T-helper 2 cell treated with Interferon-gamma antibody and Interleukin-4, amounts not matched to agents 5 μg/mL and 100 μg/mL, for 36 hours (primary cell): ENCODE measurements around the gene DENND2D.

Source experiments
- DNase-seq: peaks from one replicate; pipeline ENCODE4 v3.0.0; 2021; ENCODE audit warnings: low spot score
- H3K27ac Mint-ChIP-seq: one replicate; pipeline ENCODE4 v1.8.0; 2021; ENCODE audit warnings: mild to moderate bottlenecking, mixed read lengths
- H3K27me3 Mint-ChIP-seq: one replicate; pipeline ENCODE4 v1.8.0; 2021; ENCODE audit warnings: low read depth, mixed read lengths
- H3K36me3 Mint-ChIP-seq: one replicate; pipeline ENCODE4 v1.8.0; 2021; ENCODE audit warnings: low read depth, mixed read lengths
- H3K4me1 Mint-ChIP-seq: one replicate; pipeline ENCODE4 v1.8.0; 2021; ENCODE audit warnings: low read depth, mixed read lengths
- H3K4me3 Mint-ChIP-seq: one replicate; pipeline ENCODE4 v1.8.0; 2022; ENCODE audit warnings: mild to moderate bottlenecking, moderate library complexity, mixed read lengths
- H3K9me3 Mint-ChIP-seq: one replicate; pipeline ENCODE4 v1.8.0; 2021; ENCODE audit warnings: mixed read lengths

DENND2D gene

DNA sequence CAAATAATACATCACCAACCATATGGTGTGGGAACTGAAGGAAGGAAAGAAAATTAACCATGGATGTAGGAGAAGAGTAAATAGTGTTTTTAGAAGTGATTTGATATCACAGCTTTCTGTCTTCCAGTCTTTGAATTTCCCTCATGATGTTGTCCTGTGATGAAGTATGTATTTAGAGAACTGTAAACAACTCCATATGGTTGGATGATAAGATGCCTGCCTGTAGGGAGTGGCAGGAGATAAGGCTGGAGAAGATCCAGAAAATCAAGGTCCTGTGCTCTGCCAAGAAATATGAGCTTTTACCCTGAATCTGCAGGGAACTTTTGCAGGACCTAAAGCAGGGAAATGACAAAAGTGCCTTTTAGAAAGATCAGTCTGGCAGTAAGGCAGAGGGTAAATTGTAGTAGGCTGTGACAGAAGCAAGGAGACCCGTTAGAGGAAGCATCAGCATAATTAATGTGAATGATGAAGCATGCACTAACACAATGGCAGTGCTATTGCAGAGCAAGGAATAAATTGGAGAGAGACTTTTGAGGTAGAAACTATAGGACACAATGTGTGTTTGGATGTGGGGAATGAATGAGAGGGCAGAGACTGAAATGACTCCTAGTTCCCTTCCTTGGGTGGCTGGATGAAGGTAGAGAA lies 38.5 kb downstream of the DENND2D start:
- no peaks in the 10 kb centered on the region for H3K9me3 Mint-ChIP-seq
- H3K4me3 Mint-ChIP-seq: no peak overlapping the region
- H3K36me3 Mint-ChIP-seq: peaks cover 18% of the 10 kb centered on the region
- DNase-seq: no peak
- peaks cover 2% of the 10 kb centered on the region for H3K4me1 Mint-ChIP-seq
- H3K27ac Mint-ChIP-seq: no peak overlapping the region
- H3K27me3 Mint-ChIP-seq: no peaks in the 10 kb centered on the region

DNA sequence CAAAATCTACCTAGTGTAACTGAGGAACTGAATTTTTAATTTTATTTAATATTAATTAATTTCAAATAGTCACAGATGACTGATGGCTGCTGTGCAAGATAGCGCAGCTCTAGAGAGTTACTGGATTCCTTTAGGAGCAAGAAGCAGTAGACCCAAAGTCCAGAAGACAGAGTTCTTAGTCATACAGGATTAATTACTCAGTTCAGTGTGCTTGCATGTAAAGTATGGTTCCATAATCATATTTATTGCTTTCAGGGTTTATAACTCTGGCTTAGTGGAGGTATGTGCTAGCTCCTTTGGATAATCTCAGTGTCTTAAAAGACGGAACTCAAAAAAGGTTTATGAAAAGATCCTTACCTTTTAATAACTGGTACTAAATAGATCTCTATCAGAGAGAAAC lies 43.0 kb downstream of the DENND2D start:
- no peaks in the 10 kb centered on the region for H3K9me3 Mint-ChIP-seq
- no peaks in the 10 kb centered on the region for H3K27me3 Mint-ChIP-seq
- no peak for DNase-seq
- peaks cover 26% of the 10 kb centered on the region for H3K4me1 Mint-ChIP-seq
- H3K4me3 Mint-ChIP-seq: no peak overlapping the region
- no peak overlapping the region for H3K27ac Mint-ChIP-seq
- H3K36me3 Mint-ChIP-seq: peaks cover 51% of the 10 kb centered on the region

DNA sequence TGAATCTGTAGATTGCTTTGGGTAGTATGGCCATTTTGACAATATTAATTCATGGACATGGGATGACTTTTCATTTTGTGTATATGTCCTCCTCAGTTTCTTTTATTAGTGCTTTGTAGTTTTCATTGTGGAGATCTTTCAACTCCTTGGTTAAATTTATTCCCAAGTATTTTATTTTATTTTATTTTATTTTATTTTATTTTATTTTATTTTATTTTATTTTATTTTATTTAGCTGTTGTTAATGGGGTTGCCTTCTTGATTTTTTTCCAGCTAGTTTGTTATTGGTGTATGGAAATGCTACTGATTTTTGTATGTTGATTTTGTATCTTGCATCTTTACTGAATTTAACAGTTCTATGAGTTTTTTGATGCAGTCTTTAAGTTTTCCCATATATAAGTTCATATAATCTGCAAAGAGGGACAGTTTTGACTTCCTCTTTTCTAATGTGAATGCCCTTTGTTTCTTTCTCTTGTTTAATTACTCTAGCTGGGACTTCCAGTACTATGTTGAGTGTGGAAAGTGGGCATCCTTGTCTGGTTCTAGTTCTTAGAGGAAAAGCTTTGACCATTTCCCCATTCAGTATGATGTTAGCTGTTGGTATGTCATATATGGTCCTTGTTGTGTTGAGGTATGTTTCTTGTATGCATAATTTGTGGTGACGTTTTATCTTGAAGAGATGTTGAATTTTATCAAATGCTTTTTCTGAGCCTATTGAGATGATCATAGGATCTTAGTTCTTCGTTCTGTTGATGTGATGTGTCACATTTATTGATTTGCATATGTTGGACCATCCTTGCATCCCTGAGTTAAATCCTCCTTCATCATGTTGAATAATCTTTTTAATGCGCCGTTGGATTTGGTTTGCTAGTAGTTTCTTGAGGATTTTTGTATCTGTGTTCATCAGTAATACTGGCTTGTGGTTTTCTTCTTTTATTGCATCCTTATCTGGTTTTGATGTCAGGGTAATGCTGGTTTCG lies 46.1 kb downstream of the DENND2D start:
- H3K4me3 Mint-ChIP-seq: no peak overlapping the region
- H3K36me3 Mint-ChIP-seq: peaks cover 63% of the 10 kb centered on the region
- H3K27me3 Mint-ChIP-seq: no peaks in the 10 kb centered on the region
- H3K9me3 Mint-ChIP-seq: no peaks in the 10 kb centered on the region
- peaks cover 46% of the 10 kb centered on the region for H3K4me1 Mint-ChIP-seq
- no peak for DNase-seq
- no peak overlapping the region for H3K27ac Mint-ChIP-seq

DNA sequence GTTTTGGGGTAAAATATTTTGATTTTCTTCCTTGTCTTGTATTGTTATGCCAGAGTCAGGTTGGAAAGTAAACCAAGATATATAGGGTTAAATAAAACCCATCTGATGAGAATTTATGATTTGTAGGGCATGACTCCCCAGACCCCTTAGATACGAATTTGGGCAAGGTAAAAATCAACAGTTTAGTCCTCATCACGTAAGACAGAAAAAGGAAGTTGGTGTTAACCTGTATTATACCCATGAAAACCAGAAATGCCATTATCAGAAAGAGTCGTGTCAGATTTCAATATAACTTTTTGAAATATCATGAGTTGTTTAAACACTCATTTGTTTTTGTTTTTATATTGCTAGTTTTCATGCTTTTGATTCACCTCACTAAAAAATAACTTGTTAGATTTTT lies 48.6 kb downstream of the DENND2D start:
- DNase-seq: no peak
- Mint-ChIP-seq H3K27me3 (no peaks in the 10 kb centered on the region), H3K36me3 (peaks cover 65% of the 10 kb centered on the region), H3K27ac (peak overlapping the region; percentile 33), H3K4me3 (no peak overlapping the region), H3K4me1 (peaks cover 51% of the 10 kb centered on the region), H3K9me3 (no peaks in the 10 kb centered on the region)

GRCh38 chr1:111148376-111148881 lies 52.0 kb downstream of the DENND2D start:
- H3K4me1 Mint-ChIP-seq: peaks cover 49% of the 10 kb centered on the region
- H3K36me3 Mint-ChIP-seq: peaks cover 45% of the 10 kb centered on the region
- H3K4me3 Mint-ChIP-seq: no peak overlapping the region
- DNase-seq: no peak
- H3K9me3 Mint-ChIP-seq: no peaks in the 10 kb centered on the region
- no peaks in the 10 kb centered on the region for H3K27me3 Mint-ChIP-seq
- peak overlapping the region; percentile 38 for H3K27ac Mint-ChIP-seq

- Mint-ChIP-seq H3K4me3 (no peak overlapping the region), H3K27ac (no peak overlapping the region), H3K36me3 (peaks cover 40% of the 10 kb centered on the region), H3K9me3 (no peaks in the 10 kb centered on the region), H3K4me1 (peaks cover 48% of the 10 kb centered on the region), H3K27me3 (no peaks in the 10 kb centered on the region)
- no peak for DNase-seq
Observed at GRCh38 chr1:111147948-111148347, 52.5 kb downstream of the DENND2D start.

GRCh38 chr1:111145963-111146768 lies 54.3 kb downstream of the DENND2D start:
- Mint-ChIP-seq H3K36me3 (peaks cover 24% of the 10 kb centered on the region), H3K9me3 (no peaks in the 10 kb centered on the region), H3K27ac (peak overlapping the region; percentile 22), H3K4me3 (no peak overlapping the region), H3K4me1 (peaks cover 51% of the 10 kb centered on the region), H3K27me3 (no peaks in the 10 kb centered on the region)
- no peak for DNase-seq

DNA sequence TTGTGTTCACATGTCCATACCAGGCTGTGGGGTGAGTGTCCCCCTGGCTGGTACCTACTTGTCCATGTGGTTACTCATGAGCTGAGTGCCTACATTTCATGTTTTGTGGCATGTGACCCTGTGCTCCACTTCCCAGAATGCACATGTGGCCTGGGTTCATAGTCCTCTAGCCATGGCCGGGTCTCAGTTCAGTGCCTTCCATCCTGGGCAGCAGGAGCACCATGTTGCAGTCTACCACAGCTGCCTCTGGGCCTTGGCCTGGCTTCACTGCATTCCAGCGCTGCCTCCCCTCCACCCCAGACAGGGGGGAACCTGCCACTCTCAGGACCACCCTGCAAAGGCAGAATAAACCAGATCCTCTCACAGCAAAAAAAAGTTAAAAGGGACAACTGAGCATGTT lies 54.9 kb downstream of the DENND2D start:
- H3K4me1 Mint-ChIP-seq: peaks cover 52% of the 10 kb centered on the region
- no peaks in the 10 kb centered on the region for H3K9me3 Mint-ChIP-seq
- DNase-seq: no peak
- peaks cover 24% of the 10 kb centered on the region for H3K36me3 Mint-ChIP-seq
- no peak overlapping the region for H3K4me3 Mint-ChIP-seq
- H3K27me3 Mint-ChIP-seq: no peaks in the 10 kb centered on the region
- H3K27ac Mint-ChIP-seq: no peak overlapping the region

DNA sequence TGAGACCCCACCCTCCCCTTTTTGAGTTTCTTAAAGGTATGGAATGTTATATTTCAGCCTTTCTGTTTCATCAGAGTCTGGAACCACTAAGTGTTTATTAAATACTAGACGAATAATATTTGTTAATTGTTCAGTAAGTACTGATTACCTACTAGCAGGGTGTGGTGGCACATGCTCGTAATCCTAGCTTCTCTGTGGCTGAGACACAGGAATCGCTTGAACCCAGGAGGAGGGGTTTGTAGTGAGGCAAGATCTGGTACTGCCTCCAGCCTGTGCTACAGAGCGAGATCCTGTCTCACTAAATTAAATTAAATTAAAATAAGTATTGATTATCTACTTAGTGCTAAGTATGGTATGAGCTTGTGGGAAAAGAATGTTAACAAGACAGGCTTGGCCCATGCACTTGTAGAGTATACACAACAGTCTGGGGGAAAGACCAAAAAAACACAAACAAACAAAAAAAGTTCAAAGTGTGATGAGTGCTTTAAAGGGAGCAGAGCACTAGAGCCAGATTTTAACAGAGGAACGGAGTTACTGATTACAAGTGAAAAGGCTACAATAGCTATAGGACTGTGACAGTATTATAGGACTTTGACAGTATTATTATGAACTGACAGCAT lies 58.0 kb downstream of the DENND2D start:
- no peaks in the 10 kb centered on the region for H3K27me3 Mint-ChIP-seq
- peaks cover 15% of the 10 kb centered on the region for H3K36me3 Mint-ChIP-seq
- H3K27ac Mint-ChIP-seq: no peak overlapping the region
- H3K9me3 Mint-ChIP-seq: no peaks in the 10 kb centered on the region
- peaks cover 45% of the 10 kb centered on the region for H3K4me1 Mint-ChIP-seq
- no peak overlapping the region for H3K4me3 Mint-ChIP-seq
- no peak for DNase-seq

DNA sequence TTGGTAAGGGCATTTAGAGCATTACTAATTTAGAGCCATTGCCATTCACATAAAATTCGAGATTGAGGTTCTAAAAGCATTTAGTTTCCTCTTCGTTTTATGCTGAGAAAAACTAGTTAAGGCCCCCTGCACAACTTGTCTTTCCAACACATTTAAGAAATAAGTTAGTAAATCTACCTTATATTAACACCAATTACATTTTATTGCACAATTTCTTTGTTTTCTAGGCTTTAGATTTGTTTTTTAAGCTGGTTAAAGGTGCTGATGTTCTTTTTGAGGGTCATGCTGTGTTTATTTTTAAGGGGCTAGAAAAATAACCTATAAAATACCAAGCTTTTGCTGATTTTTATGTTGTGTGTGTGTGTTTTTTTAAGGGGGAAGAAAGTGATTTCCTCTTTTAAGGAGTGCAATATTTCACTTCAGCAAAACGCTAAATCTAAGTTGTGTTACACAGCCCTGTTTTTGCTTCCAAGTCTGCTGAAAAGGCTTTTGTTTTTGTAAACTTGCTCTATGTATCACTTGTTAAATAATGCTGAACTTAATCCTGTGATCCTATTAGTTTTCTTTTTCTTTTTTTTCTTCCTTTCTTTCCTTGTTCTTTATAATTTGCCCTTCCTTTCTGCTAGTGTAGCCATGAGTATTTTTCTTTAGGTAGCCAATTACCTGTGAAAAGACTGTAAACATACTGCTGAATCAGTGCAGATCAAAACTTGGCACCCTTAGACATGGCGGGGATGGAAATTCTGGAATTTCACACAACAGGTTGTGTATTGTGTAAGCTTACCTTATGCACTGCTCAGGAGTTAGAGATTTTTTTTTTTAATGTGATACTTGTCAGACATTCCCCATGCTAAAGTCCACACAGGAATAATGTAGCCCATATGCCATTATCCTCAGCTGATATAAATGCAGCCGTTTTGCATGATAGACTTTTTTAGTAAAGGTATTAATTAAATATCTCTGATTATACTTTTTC lies 58.9 kb downstream of the DENND2D start:
- H3K9me3 Mint-ChIP-seq: no peaks in the 10 kb centered on the region
- peak overlapping the region; percentile 55 for H3K27ac Mint-ChIP-seq
- no peaks in the 10 kb centered on the region for H3K27me3 Mint-ChIP-seq
- H3K4me1 Mint-ChIP-seq: peaks cover 40% of the 10 kb centered on the region
- peak overlapping the region; percentile 95 for H3K4me3 Mint-ChIP-seq
- H3K36me3 Mint-ChIP-seq: peaks cover 16% of the 10 kb centered on the region
- DNase-seq: no peak

DNA sequence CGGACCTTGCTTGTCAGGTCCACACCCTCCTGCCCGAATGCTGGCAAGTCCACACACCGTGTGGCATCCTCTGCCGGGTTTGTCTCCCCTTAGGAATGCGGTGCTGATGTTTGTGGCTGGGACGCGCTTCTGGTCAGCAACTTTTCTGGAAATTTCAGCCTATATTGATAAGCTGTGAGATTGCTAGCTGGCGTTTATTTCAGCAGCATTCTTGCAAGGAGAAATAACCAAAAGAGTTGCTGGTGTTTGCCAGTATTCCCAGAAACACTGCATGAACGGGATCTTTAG lies 59.8 kb downstream of the DENND2D start:
- peaks cover 32% of the 10 kb centered on the region for H3K4me1 Mint-ChIP-seq
- H3K4me3 Mint-ChIP-seq: peak overlapping the region; percentile 95
- peaks cover 17% of the 10 kb centered on the region for H3K36me3 Mint-ChIP-seq
- H3K9me3 Mint-ChIP-seq: no peaks in the 10 kb centered on the region
- peak overlapping the region; percentile 55 for H3K27ac Mint-ChIP-seq
- no peaks in the 10 kb centered on the region for H3K27me3 Mint-ChIP-seq
- DNase-seq: no peak

- peak within 1 kb of the TSS; percentile 95 for H3K4me3 Mint-ChIP-seq
- H3K4me1 Mint-ChIP-seq: peaks cover 32% of the 10 kb centered on the region
- no peaks in the 10 kb centered on the region for H3K9me3 Mint-ChIP-seq
- peaks cover 22% of the 10 kb centered on the region for H3K36me3 Mint-ChIP-seq
- H3K27ac Mint-ChIP-seq: peak within 1 kb of the TSS; percentile 97
- no peaks in the 10 kb centered on the region for H3K27me3 Mint-ChIP-seq
- DNase-seq: peak; percentile 93
Observed at GRCh38 chr1:111139956-111140679, 60.3 kb downstream of the DENND2D start, which contains the start of the genes CEPT1 and DRAM2. Gene CEPT1 (plus strand): TSS chr1:111140223. CDS start chr1:111147715, 7,492 bp downstream. Gene DRAM2 (minus strand): TSS chr1:111140093. CDS start chr1:111131554, 8,539 bp downstream.
